SK-N-SH (cell line): ENCODE data around the gene C1orf35. TPM values are rescaled to one million over a fixed set of nuclear protein-coding genes. Genes with fewer than 3 reads are reported as not detected.

Experiments
- CTCF ChIA-PET: fragments of 300-600, 350-600 bp; formaldehyde crosslinking; extraction: SDS; loops from one replicate; lab custom pipeline; 2021; lab: Yijun Ruan, JAX
- POLR2A ChIA-PET: fragments of 350-600 bp; sonication (Branson Sonifier 250); formaldehyde crosslinking; extraction: SDS; loops from one replicate; lab custom pipeline; 2020; ENCODE audit warnings: antibody characterized with exemption, inconsistent platforms; lab: Yijun Ruan, JAX
- DNase-seq: peaks from one replicate; pipeline ENCODE4 v3.0.0; 2012
- H2AFZ ChIP-seq: fragments of 200-600 bp; sonication (generic); 2 replicates; pipeline ENCODE4 v1.8.1; 2016; ENCODE audit warnings: antibody characterized with exemption, mild to moderate bottlenecking, low read depth
- H3F3A ChIP-seq: fragments of 200-600 bp; sonication (generic); replicated peaks from 2 replicates; pipeline ENCODE3; 2016; ENCODE audit warnings: antibody characterized with exemption, mild to moderate bottlenecking; ENCODE audit not compliant: insufficient read depth
- H3K27ac ChIP-seq, 2 experiments: fragments of 200-500 bp in 1 of 2; fragments of 200-600 bp in 1 of 2; sonication (Bioruptor generic) in 1 of 2; sonication (generic), shearing (Covaris generic) in 1 of 2; 2 replicates each; pipeline versions ENCODE4 v1.5.1 to v1.6.1; 2014 to 2016; ENCODE audit warnings: low read depth in 2 of 2, inconsistent platforms in 1 of 2, low read length in 1 of 2, mild to moderate bottlenecking in 1 of 2, mixed read lengths in 1 of 2
- H3K27me3 ChIP-seq: fragments of 200-600 bp; sonication (generic), shearing (Covaris generic); 2 replicates; pipeline ENCODE4 v1.6.1; 2016; ENCODE audit warnings: mixed run types; ENCODE audit not compliant: insufficient read depth
- H3K36me3 ChIP-seq, 2 experiments: fragments of 200-500 bp in 1 of 2; fragments of 200-600 bp in 1 of 2; sonication (Bioruptor generic) in 1 of 2; sonication (generic) in 1 of 2; replicated peaks in 1 of 2; 2 replicates each; pipeline versions ENCODE3 to v1.5.1; 2014 to 2016; ENCODE audit warnings: low read length in 1 of 2, mild to moderate bottlenecking in 1 of 2; ENCODE audit not compliant: insufficient read depth in 2 of 2, control insufficient read depth in 1 of 2
- H3K4me1 ChIP-seq, 2 experiments: fragments of 200-500 bp in 1 of 2; fragments of 200-600 bp in 1 of 2; sonication (Bioruptor generic) in 1 of 2; sonication (generic), shearing (Covaris generic) in 1 of 2; 2 replicates each; pipeline versions ENCODE4 v1.5.1 to v1.6.1; 2014 to 2016; ENCODE audit warnings: low read depth in 1 of 2, low read length in 1 of 2, mixed run types in 1 of 2; ENCODE audit not compliant: insufficient read depth in 2 of 2, control insufficient read depth in 1 of 2
- H3K4me2 ChIP-seq: fragments of 200-600 bp; sonication (generic), shearing (Covaris generic); 2 replicates; pipeline ENCODE4 v1.6.1; 2017; ENCODE audit warnings: mixed run types
- H3K4me3 ChIP-seq, 2 experiments: fragments of 200-500 bp in 1 of 2; fragments of 200-600 bp in 1 of 2; sonication (Bioruptor generic) in 1 of 2; sonication (generic), shearing (Covaris generic) in 1 of 2; 2 replicates each; pipeline versions ENCODE4 v1.5.1 to v1.8.1; 2014 to 2016; ENCODE audit warnings: low read depth in 2 of 2, inconsistent platforms in 1 of 2, low read length in 1 of 2, mild to moderate bottlenecking in 1 of 2, mixed read lengths in 1 of 2, moderate library complexity in 1 of 2
- H3K79me2 ChIP-seq: fragments of 200-600 bp; sonication (generic); 2 replicates; pipeline ENCODE4 v1.8.1; 2017; ENCODE audit warnings: mild to moderate bottlenecking; ENCODE audit not compliant: insufficient read depth
- H3K9ac ChIP-seq: fragments of 200-600 bp; sonication (generic); 2 replicates; pipeline ENCODE4 v1.6.1; 2017; ENCODE audit warnings: mixed run types
- H3K9me2 ChIP-seq: fragments of 200-600 bp; sonication (generic); 2 replicates; pipeline ENCODE4 v1.6.1; 2017; ENCODE audit warnings: mixed run types
- H3K9me3 ChIP-seq: fragments of 200-600 bp; sonication (generic); 2 replicates; pipeline ENCODE4 v1.6.1; 2017; ENCODE audit warnings: mixed run types, mild to moderate bottlenecking, moderate library complexity
- H4K20me1 ChIP-seq: fragments of 200-600 bp; sonication (generic); 2 replicates; pipeline ENCODE4 v1.6.1; 2017; ENCODE audit warnings: mild to moderate bottlenecking, mixed run types; ENCODE audit not compliant: insufficient read depth
- CHD2 ChIP-seq: fragments of 150-350 bp; IDR thresholded peaks from 2 replicates; pipeline ENCODE4 v1.6.1; 2018; ENCODE audit warnings: low read length; ENCODE audit not compliant: partially characterized antibody
- CTCF ChIP-seq: fragments of 200-600 bp; sonication (generic); IDR thresholded peaks from 2 replicates; pipeline ENCODE4 v1.6.1; 2017; ENCODE audit warnings: antibody characterized with exemption, mild to moderate bottlenecking, moderate library complexity
- ELF1 ChIP-seq: IDR thresholded peaks from 2 replicates; pipeline ENCODE4 v1.4.0; 2012
- FOXJ3 ChIP-seq: sonication (generic); formaldehyde crosslinking; IDR thresholded peaks from 2 replicates; pipeline ENCODE4 v1.5.1; 2020; ENCODE audit warnings: mild to moderate bottlenecking, missing genetic modification reagents
- FOXM1 ChIP-seq: IDR thresholded peaks from 2 replicates; pipeline ENCODE4 v1.4.0; 2012; ENCODE audit warnings: low read depth, mild to moderate bottlenecking
- GABPA ChIP-seq: IDR thresholded peaks from 2 replicates; pipeline ENCODE4 v1.4.0; 2012; ENCODE audit warnings: low read depth, mild to moderate bottlenecking
- JUND ChIP-seq: IDR thresholded peaks from 2 replicates; pipeline ENCODE4 v1.4.0; 2012
- MAX ChIP-seq: IDR thresholded peaks from 2 replicates; pipeline ENCODE4 v1.4.0; 2012; ENCODE audit warnings: low read depth
- NFIC ChIP-seq: IDR thresholded peaks from 2 replicates; pipeline ENCODE4 v1.4.0; 2012; ENCODE audit warnings: borderline replicate concordance
- NRF1 ChIP-seq: IDR thresholded peaks from 2 replicates; pipeline ENCODE4 v1.6.1; 2012; ENCODE audit warnings: low read depth, mild to moderate bottlenecking, low read length
- PBX3 ChIP-seq: IDR thresholded peaks from 2 replicates; pipeline ENCODE4; 2012
- POLR2AphosphoS5 ChIP-seq: IDR thresholded peaks from 2 replicates; pipeline ENCODE4 v1.6.1; 2012; ENCODE audit warnings: low read depth, low read length
- RAD21 ChIP-seq: IDR thresholded peaks from 2 replicates; pipeline ENCODE4 v1.6.1; 2012; ENCODE audit warnings: mild to moderate bottlenecking, low read length
- RCOR1 ChIP-seq: fragments of 150-350 bp; IDR thresholded peaks from 2 replicates; pipeline ENCODE4 v1.6.1; 2017; ENCODE audit warnings: antibody characterized with exemption, low read length
- RXRA ChIP-seq: IDR thresholded peaks from 2 replicates; pipeline ENCODE4 v1.4.0; 2012; ENCODE audit warnings: low read depth, mild to moderate bottlenecking, borderline replicate concordance
- SMC3 ChIP-seq: IDR thresholded peaks from 2 replicates; pipeline ENCODE4 v1.6.1; 2012; ENCODE audit warnings: low read depth, low read length, improper control_type of control experiment
- TAF1 ChIP-seq: IDR thresholded peaks from 2 replicates; pipeline ENCODE4 v1.6.1; 2012; ENCODE audit warnings: low read depth, mild to moderate bottlenecking, low read length, moderate library complexity, borderline replicate concordance
- TEAD4 ChIP-seq: IDR thresholded peaks from 2 replicates; pipeline ENCODE4 v1.4.0; 2012; ENCODE audit warnings: mild to moderate bottlenecking, borderline replicate concordance; ENCODE audit not compliant: insufficient read depth
- USF1 ChIP-seq: IDR thresholded peaks from 2 replicates; pipeline ENCODE4 v1.4.0; 2012; ENCODE audit warnings: low read depth, borderline replicate concordance
- USF2 ChIP-seq: fragments of 150-350 bp; IDR thresholded peaks from 2 replicates; pipeline ENCODE4 v1.6.1; 2017; ENCODE audit warnings: antibody characterized with exemption, low read length, low read depth, borderline replicate concordance
- YY1 ChIP-seq: IDR thresholded peaks from 2 replicates; pipeline ENCODE4 v1.4.0; 2012; ENCODE audit warnings: low read depth, mild to moderate bottlenecking
- WGBS: methylation state at CpG from one replicate; pipeline ENCODE4 v1.1.6; 2017; ENCODE audit warnings: low lambda C conversion rate; 5-methylcytosine and 5-hydroxymethylcytosine counted together
- polyA plus RNA-seq, 3 experiments: library from polyadenylated mRNA; depleted of rRNA; stranded (reverse); fragments of >200 nt; gene quantifications; 2 replicates each; pipeline ENCODE4 v1.2.3, GENCODE V29; 2012

The C1orf35 gene
- polyA plus RNA-seq, 1 of the 3 experiments (the other 2 are of a cell fraction): 42.9 TPM

- ChIA-PET POLR2A (no interaction called here), CTCF (interaction anchor here (1.1 kb wide), 1 partner anchor 88 kb away, joined by 3 read pairs; no protein-coding TSS in a partner anchor)
- H4K20me1 ChIP-seq: peaks cover 100% of the 10 kb centered on the region
- DNase-seq: no peak
- H3K4me3 ChIP-seq: no peak overlapping the region
- H3K9me2 ChIP-seq: no peaks in the 10 kb centered on the region
- no peaks in the 10 kb centered on the region for H3K27me3 ChIP-seq
- H3K36me3 ChIP-seq: peaks cover 36 to 47% of the 10 kb centered on the region in 2 experiments
- peaks cover 5 to 11% of the 10 kb centered on the region in 2 experiments; a peak in 2 of 4 replicates for H3K4me1 ChIP-seq
- TF ChIP-seq RAD21 (no peak), JUND (no peak), USF2 (no peak), NRF1 (no peak), FOXJ3 (CRISPR knock-in tag) (no peak), FOXM1 (no peak), CTCF (no peak), RCOR1 (no peak), MAX (no peak), CHD2 (no peak), TAF1 (no peak), YY1 (no peak), TEAD4 (no peak), NFIC (no peak)
- peaks cover 3% of the 10 kb centered on the region for H3F3A ChIP-seq
- no peak overlapping the region for H3K9ac ChIP-seq
- H2AFZ ChIP-seq: no peak overlapping the region
- no peak overlapping the region for H3K27ac ChIP-seq
- WGBS: 92% methylated on average over 9 of the region's 11 CpGs
- H3K79me2 ChIP-seq: peaks cover 100% of the 10 kb centered on the region
- no peaks in the 10 kb centered on the region for H3K9me3 ChIP-seq
- no peak overlapping the region for H3K4me2 ChIP-seq
Measured at GRCh38 chr1:228092342-228093049, 10.6 kb downstream of the C1orf35 start.

GRCh38 chr1:228091084-228091483 lies 12.0 kb downstream of the C1orf35 start:
- H3K27me3 ChIP-seq: no peaks in the 10 kb centered on the region
- peaks cover 100% of the 10 kb centered on the region for H3K79me2 ChIP-seq
- H3K9me3 ChIP-seq: no peaks in the 10 kb centered on the region
- H3K9ac ChIP-seq: no peak overlapping the region
- ChIA-PET POLR2A (no interaction called here), CTCF (interaction anchor here (0.6 to 1.2 kb wide), 2 partner anchors 9 to 72 kb away, joined by 3 to 4 read pairs; no protein-coding TSS in a partner anchor)
- H3K4me2 ChIP-seq: no peak overlapping the region
- peaks cover 14% of the 10 kb centered on the region for H3F3A ChIP-seq
- H3K9me2 ChIP-seq: no peaks in the 10 kb centered on the region
- no peak overlapping the region for H2AFZ ChIP-seq
- 72% methylated on average over 4 of the region's 4 CpGs for WGBS
- H4K20me1 ChIP-seq: peaks cover 100% of the 10 kb centered on the region
- H3K27ac ChIP-seq: no peak overlapping the region
- peaks cover 5 to 26% of the 10 kb centered on the region in 2 experiments; a peak in 2 of 4 replicates for H3K4me1 ChIP-seq
- H3K4me3 ChIP-seq: no peak overlapping the region
- no peak for DNase-seq
- peaks cover 34 to 42% of the 10 kb centered on the region in 2 experiments for H3K36me3 ChIP-seq
- TF ChIP-seq JUND: no peak
- TF ChIP-seq RCOR1: no peak
- no peak for TF ChIP-seq CHD2
- no peak for TF ChIP-seq POLR2AphosphoS5
- TF ChIP-seq USF1: no peak
- TF ChIP-seq PBX3: no peak
- TF ChIP-seq NRF1: no peak
- no peak for TF ChIP-seq ELF1
- TF ChIP-seq TAF1: no peak
- no peak for TF ChIP-seq RXRA
- no peak for TF ChIP-seq SMC3
- no peak for TF ChIP-seq CTCF
- no peak for TF ChIP-seq TEAD4
- TF ChIP-seq GABPA: no peak
